Heart left ventricle (tissue), 13 donors: Measurements from ENCODE around the gene LRRC10B.

ENCODE experiments used
- POLR2A ChIP-seq, 2 donors: fragments of 450-650 bp; IDR thresholded peaks; one replicate each; pipeline ENCODE4 v1.6.1; 2017; ENCODE audit warnings: antibody characterized with exemption in 2 of 2, mild to moderate bottlenecking in 2 of 2, moderate library complexity in 2 of 2
- TF ChIP-seq, protein P1 (sequence below), 12 donors: fragments of 200-600 bp; sonication (generic) in 4 of 12; IDR thresholded peaks; one replicate each; pipeline versions ENCODE4 v1.5.0 to v1.8.0; 2018 to 2022; ENCODE audit warnings: antibody characterized with exemption in 12 of 12, mild to moderate bottlenecking in 5 of 12
- donor health status: ischemic (EF 13 %, LVEDD 7.1; RV severe dilation, severe dysfunction).
- donor health status: DM: no; HTN: yes; CAD: no.
- donor health status: DM: no; HTN: no; CAD: no.
- donor health status: ischemic (EF 25% LVEDD 6.9; RV normal size, moderate dysfunction).
- donor health status: ischemic (EF 25% LVEDD 5.7; RV mildly dilated, moderate dysfunction).
- donor health status: ischemic (EF 35%, LVEDD 5.7; RV mildly dilated, moderate dysfunction).
- donor health status: nonischemic (EF 11% LVEDD 7.7; RV severe dilation, severe dysfunction).
- donor health status: DM: yes; HTN: yes; CAD: no.
- donor health status: PGD.
- donor health status: ischemic (EF 29% LVEDD 5.4; RV normal size, mild dysfunction).
- donor health status: nonischemic (EF 23%, LVEDD 6.1; RV moderate dilation, normal function).

DNA sequence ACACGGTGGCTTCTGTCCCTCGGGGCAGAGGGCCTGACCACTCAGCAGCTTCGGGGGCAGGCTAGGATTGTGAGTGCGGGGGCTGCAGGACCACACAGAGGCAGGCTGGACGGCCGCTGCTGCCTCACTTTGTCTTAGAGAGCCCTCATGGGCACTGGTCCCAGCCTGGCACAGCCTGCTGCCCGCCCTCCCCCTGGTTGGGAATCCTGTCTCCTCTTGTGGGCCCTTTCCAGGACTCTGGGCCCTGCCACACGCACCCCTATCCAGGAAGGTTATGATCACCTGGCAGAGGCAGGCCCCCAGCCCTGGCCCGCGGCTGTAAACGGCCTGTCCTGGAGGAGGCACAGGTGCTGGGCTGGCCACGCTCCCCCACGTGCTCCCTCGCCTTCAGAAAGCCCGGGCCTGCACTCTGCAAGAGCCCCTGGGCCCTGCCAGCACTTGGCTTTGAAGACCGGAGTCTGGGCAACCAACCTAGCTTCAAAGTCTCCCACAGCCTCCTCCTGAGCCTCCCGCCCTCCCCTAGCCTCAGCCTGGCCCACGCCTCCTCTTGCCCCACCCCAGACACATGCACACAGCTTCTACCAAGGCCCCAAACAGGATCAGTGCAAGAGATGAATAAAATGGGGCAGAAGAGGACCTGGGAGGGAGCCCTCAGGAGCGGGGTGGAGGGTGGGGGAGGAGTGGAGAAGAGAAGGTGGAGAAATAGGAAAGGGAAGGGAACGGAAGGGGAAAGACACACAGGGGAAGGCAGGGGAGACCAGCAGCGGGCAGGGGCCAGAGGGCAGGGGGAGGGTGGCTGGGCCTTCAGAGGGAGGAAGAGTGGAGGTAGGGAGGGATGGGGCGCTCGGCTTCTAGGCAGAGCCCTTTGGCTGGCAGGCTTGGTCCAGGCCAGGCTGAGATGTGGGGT lies 41.4 kb downstream of the LRRC10B start:
- TF ChIP-seq POLR2A (IDR thresholded peaks at IDR 0.05), result no peak
- TF ChIP-seq, protein P1, sequence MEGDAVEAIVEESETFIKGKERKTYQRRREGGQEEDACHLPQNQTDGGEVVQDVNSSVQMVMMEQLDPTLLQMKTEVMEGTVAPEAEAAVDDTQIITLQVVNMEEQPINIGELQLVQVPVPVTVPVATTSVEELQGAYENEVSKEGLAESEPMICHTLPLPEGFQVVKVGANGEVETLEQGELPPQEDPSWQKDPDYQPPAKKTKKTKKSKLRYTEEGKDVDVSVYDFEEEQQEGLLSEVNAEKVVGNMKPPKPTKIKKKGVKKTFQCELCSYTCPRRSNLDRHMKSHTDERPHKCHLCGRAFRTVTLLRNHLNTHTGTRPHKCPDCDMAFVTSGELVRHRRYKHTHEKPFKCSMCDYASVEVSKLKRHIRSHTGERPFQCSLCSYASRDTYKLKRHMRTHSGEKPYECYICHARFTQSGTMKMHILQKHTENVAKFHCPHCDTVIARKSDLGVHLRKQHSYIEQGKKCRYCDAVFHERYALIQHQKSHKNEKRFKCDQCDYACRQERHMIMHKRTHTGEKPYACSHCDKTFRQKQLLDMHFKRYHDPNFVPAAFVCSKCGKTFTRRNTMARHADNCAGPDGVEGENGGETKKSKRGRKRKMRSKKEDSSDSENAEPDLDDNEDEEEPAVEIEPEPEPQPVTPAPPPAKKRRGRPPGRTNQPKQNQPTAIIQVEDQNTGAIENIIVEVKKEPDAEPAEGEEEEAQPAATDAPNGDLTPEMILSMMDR (IDR thresholded peaks at IDR 0.05), result no peak
